GM18868 (cell line): ENCODE results near the gene PCIF1.
"Not testable (repeated sequence)": the region's sequence is repeated elsewhere in the genome, so short reads cannot be mapped to it uniquely, and the experiment has no call there.

Experiments
- ATAC-seq: cut with Tn5 transposase; IDR thresholded peaks from one replicate; pipeline ENCODE4 v1.9.1; 2021; ENCODE audit warnings: mild to moderate bottlenecking, moderate library complexity; ENCODE audit not compliant: unreplicated experiment

Gene PCIF1

GRCh38 chr20:45946149-45946970 lies 11.9 kb downstream of the PCIF1 start:
- no peak for ATAC-seq

DNA sequence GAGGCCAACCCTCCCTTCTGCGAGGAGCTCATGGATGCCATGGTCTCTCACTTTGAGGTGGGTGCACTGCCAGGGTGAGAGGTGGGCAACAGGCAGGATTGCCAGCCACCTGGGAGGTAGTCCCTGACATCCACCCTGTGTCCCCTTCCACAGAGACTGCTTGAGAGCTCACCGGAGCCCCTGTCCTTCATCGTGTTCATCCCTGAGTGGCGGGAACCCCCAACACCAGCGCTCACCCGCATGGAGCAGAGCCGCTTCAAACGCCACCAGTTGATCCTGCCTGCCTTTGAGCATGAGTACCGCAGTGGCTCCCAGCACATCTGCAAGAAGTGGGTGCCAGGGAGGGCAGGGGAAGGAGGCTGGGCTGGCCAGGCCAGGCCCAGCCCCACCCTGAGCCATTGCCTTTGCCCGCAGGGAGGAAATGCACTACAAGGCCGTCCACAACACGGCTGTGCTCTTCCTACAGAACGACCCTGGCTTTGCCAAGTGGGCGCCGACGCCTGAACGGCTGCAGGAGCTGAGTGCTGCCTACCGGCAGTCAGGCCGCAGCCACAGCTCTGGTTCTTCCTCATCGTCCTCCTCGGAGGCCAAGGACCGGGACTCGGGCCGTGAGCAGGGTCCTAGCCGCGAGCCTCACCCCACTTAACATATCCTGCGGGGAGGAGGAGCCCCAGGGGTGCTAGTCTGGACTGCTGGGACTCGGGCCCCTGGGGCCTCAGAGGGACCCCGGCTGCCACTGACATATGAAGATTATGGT lies 12.8 kb downstream of the PCIF1 start:
- ATAC-seq: no peak

DNA sequence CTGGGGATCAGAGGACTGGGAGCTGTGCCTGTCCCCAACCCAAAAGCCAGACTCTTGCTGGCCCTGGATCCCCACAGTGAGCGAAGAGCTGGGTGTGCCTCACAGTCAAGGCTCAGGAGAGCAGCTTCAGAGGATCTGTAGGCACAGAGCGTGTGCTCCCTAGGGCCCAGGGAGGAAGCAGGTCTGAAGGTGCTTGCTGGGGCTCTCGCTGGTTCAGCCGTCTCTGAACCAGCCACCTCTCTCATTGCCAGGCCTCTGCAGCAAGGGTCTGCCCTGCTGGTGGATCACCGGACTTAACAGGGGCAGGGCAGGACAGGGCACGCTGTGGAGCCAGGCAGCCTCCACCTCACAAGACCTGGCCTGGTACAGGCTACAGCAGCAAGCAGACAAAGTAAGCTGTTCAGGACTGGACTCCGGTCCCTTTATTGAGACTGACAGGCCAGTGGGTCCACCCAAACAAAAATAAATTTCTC lies 13.8 kb downstream of the PCIF1 start:
- ATAC-seq: no peak

GRCh38 chr20:45948742-45949541 lies 14.5 kb downstream of the PCIF1 start:
- ATAC-seq: no peak

GRCh38 chr20:45949542-45950329 lies 15.3 kb downstream of the PCIF1 start:
- ATAC-seq: no peak

GRCh38 chr20:45950330-45950646 lies 15.8 kb downstream of the PCIF1 start:
- ATAC-seq: no peak

DNA sequence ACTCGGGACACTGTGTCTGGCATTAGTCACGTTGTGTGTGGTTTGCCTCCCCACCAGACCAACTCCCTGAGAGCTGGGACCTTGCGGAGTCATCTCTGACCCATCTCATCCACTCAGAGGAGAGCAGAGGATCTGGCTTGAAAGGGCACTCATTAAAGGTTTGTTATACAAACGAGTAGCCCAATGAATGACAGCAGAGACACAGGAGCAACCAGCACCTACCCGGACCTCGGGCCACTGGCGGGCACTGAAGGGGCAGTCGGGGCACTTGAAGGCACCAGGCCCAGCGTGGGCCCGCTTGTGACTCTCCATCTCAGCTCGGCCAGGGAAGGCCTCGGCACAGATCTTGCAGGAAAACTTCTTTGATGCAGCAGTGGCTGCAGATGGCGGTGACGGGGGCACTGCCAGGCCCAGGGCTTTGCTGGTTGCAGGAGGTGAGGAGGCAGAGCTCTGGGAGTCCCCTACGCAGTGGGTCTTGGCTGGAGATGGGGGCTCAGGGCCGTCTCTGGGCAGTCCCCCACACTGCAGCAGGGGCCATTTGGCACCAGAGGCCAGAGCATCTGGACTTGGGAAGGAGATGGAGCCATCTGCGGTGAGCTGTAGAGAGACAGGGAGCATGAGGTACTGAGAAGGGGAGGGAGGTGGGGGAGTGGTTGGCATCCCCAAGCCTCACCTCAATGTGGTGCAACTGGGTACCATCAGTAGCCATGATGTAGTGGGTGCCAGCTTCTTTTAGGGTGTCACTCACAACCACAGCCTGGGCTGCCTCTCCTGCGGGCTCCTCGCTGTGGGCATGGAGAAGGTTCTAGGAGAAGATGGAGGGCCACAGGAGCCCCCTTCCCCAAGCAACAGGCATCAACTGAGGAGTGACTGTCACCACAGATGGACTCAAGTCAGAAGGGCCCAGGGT lies 17.7 kb downstream of the PCIF1 start:
- ATAC-seq: no peak

- ATAC-seq: no peak
These were observed 18.4 kb downstream of the PCIF1 start for GRCh38 chr20:45952861-45953260.

DNA sequence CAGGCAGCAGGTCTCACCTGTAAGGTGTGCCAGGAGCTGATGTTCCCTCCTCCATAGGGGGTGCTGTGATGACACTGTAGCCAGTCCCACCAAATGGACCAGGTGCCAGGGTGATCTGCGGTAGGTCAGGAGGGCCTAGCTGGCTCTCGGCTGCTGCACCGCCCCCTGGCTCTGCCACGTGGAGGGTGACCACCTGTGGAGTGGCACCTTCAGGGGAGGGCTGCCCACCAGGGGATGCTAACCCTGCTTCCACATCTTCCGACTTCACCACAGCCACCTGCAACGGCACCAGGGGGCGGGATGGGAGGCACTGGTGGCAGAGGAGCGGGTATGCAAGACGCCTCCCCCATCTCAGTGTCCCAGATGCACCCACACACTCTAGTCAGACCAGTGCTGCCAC lies 19.2 kb downstream of the PCIF1 start:
- ATAC-seq: no peak

- ATAC-seq: not testable (repeated sequence)
These were observed 21.8 kb downstream of the PCIF1 start for GRCh38 chr20:45956326-45956725.

DNA sequence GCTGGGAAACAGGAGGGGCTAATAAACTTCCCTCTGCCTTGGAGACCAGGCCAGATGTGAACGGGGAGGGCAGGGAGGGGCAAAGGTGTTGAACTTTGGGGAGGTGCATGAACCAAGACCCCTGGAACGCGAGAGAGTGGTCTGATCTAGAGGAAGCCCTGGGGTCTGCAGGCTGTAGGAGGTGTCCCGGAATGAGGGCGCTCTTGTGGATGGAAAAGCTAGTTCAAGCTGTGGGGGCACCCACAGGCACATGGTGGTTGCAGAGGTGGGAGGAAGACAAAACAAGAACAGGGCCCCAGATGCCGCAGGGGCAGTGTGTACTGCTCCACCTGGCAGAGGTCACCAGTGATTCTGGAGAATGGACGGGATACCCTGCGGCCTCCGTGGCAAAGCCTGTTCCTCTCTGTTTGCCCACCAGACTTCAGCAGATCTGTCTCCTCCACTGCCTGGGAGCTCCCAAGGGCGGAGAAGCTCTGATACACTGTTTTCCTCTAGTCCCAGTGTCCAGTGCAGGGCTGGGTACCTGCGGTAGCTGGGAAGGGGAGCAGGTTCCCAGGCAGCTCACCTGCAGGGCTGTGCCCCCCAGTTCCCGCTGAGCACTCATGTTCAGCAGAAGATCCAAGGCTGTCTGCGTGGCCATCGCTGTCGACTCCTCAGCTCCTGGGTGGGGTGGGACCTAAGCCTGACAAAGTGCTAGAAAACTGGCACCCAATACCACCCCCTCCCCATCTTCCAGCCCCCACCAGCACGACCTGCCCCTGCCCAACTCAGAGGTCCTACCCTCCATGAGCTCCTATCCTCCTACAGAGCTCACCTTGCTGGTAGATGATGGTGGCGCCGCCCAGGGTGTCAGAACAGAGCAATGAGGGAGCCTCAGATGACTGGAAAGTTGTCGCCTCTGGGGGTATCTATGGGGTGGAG lies 22.8 kb downstream of the PCIF1 start:
- no peak for ATAC-seq

GRCh38 chr20:45958593-45958992 lies 24.1 kb downstream of the PCIF1 start:
- no peak for ATAC-seq

- ATAC-seq: no peak
These were observed 24.6 kb downstream of the PCIF1 start for GRCh38 chr20:45959126-45959525.

GRCh38 chr20:45959956-45960630 lies 25.6 kb downstream of the PCIF1 start:
- no peak for ATAC-seq

GRCh38 chr20:45962031-45962755 lies 27.7 kb downstream of the PCIF1 start:
- no peak for ATAC-seq

- no peak for ATAC-seq
These were observed 28.8 kb downstream of the PCIF1 start for GRCh38 chr20:45963059-45964005.
